Measurements from ENCODE around the gene OR2T11.
"Not testable (repeated sequence)": the region's sequence is repeated elsewhere in the genome, so short reads cannot be mapped to it uniquely, and the experiment has no call there.

Gene OR2T11

DNA sequence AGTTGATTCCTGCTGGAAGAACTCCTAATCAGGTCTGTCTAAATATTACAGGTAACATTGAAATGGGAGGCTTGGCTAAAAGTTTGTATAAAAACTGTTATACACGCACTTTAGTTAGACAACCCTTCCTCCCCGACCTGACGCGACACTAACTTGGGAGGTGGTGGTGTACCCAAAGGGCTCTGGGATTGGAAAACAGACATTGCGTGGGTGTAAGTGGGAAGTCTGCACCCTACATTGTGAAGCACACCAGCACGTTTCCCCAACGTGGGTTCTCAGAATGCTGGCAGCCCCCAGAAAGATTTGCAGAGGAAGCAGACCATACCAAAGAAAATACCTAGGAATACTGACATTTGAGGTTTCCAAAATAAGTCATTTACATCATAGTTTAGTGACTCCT lies 16.8 kb downstream of the OR2T11 start:
- DNase-seq, result no peak

DNA sequence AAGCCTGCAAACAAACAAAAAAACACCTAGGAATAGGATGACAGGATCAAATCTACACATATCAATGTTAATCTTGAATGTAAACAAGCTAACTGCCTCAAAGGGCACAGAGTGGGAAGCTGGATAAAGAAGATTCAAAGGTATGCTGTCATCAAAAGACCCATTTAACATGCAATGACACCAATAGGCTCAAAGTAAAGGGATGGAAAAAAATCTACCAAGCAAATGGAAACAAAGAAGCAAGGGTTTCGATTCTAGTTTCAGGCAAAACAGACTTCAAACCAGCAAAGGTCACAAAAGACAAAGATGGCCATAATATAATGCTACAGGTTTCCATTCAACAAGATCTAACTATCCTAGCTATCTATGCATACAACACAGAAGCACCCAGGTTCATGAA lies 21.1 kb downstream of the OR2T11 start:
- DNase-seq, result no peak

DNA sequence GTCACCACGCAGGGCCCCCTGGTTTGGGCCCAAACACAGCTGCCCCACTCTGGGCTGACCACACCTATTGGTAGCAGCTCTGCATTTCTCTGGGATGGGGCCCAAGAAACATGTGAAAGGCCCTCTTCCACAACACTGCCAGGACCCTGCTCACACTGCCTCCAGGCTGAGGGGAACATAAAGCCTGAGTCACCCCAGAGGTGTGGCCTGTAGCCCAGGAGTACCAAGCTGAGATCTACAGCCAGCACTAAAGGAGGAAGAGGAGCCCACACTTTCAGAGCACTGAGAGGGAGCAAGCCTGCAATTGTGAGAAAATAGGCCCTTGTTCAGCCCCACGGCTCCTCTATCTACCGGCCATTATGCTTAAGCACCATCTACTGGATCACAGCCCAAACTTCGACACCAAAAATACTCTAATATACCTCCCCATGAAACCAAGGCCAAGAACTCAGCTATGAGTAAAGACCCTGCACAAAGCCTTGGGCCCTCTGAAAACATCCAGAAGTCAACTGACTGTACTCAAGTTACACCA lies 22.9 kb downstream of the OR2T11 start:
- no peak for DNase-seq

DNA sequence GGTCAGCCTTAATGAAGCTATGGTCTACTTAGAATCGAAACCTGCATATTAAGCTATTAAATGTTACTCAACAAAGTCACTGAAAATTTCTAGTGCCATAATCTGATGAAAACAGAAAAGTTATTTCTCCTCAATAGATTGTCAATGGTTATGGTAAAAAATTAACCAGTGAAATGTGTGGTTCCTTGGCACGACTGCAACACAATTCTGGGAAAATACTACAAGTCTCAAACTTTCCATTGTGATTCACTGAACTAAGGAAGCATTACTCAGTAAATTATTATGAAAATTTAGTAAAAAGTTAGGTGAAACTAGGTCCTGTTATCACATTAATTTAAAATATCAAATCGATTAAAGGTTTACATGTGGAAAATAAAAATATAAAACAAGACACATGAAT lies 24.6 kb downstream of the OR2T11 start:
- no peak for DNase-seq

DNA sequence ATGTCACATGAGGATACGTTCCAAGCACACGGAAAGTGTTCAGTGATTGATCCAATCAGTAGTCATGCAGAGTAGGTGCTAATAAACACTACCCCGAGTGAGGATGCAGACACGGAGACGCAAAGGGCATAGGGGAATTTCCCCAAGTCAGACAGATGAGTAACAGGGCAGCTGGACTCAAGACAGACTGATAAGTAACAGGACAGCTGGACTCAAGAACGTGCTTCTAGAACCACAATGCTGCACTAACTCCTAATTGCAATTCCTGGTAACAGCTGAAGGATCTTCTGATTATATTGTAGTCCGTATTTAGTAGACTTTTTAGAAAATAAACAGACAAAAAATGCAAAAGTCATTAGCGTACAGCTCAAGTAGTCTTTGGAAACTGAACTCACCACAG lies 35.5 kb downstream of the OR2T11 start:
- DNase-seq, result no peak

DNA sequence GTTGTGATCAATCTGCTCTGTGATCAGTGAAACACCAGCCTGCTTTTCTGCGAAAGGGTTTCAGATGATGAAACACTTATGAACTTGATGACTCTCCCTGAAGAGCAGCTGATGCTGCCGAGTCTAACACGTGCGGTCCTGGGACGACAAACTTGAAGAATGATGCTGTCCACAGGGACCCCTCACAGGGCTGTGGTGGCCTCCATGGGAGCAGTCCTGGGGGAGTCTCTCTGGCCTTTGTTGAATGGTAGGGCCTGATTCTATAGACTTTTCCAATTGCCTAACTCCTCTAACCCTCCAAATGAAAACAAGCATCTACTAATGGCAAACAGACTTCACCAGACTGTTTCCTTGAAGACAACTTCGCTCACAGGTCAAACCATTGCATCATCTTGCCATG lies 37.3 kb downstream of the OR2T11 start, which contains the start of gene OR2T10:
Gene OR2T10, minus strand, starts transcription at position 112 of the 400 bp plus-strand sequence. CDS start 3,932 bp downstream, outside the sequence.
- no peak for DNase-seq

DNA sequence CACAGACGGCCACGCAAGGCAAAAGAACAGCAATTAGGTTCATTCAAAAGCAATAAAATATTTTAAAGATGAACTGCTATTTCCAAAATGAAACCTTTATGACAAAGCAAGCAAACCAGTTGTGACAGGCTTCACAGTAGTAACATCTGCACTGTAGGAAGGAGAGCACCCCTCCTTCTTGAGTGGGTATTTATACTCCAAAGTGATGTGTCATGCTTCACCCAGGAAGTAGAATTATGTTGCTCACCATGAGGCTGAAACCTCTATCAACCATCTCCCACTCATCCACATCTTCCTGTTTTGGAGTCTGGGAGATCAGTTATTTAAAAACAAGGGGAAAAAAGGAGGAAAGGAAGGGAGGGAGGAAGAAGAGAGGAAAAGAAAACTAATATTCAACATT lies 38.3 kb downstream of the OR2T11 start:
- DNase-seq, result no peak

DNA sequence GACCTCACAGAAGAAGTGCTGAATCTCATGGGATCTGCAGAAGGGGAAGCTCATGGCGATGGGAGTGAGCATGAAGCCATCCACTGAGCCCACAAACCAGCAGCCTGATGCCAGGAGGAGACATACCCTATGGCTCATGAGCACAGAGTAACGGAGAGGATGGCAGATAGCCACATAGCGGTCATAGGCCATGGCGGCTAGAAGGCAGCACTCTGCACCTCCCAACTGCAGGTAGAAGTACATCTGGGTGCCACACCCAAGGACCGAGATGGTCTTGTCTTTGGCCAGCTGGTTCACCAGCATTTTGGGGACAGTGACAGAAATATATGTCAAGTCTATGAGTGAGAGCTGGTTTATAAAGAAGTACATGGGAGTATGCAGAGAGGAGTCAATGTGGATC lies 41.7 kb downstream of the OR2T11 start:
- no peak for DNase-seq

DNA sequence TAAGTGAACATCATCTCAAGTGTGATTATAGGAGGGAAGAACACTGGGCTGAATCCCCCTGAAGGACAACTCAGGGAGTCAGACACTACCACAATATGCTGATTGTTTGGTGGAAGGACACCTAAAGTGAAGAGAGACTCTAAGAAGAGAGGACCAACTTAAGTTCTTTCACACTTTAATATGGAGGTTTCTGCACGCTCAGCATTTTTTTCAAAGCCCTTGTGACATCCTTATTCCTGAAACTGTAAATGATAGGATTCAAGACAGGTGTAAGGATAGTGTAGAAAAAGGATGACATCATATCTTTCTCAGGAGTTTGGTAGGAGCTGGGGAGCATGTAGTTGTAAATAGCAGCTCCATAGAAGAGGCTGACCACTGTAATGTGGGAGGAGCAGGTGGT lies 42.2 kb downstream of the OR2T11 start:
- no peak for DNase-seq

DNA sequence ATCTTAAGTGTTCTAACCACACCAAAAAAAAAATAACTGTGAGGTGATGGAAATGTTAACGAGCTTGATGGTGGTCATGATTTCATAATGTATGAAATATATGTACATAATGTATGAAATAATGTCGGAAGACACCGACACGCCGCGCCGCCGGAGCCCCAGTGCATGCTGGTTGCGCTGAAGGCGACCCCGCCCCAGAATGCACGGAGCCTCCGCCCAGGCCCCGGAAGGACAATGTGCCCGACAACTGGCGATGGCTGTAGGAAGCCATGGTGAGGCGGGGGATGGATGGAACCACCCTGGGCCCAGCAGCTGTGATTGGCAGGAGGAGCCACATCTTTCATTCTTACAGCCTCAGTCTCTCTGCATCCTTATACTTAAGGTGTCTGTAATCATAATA lies 44.8 kb downstream of the OR2T11 start:
- no peak for DNase-seq

DNA sequence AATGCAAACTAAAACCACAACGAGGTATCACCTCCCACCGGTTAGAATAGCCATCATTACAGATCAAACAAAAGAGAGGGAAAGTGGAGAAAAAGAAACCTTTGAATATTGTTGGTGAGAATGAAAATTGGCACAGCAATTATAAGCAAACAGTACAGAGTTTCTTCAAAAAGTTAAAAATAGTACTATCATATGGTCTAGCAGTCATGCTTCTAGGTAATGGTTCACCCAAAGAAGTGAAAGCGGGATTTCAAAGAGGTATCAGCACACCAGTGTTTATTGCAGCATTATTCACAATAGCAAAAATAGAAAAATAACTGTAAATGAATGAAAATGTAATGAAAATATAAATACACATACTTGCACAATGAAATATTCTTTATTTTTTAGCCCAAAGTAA lies 45.6 kb downstream of the OR2T11 start:
- no peak for DNase-seq

DNA sequence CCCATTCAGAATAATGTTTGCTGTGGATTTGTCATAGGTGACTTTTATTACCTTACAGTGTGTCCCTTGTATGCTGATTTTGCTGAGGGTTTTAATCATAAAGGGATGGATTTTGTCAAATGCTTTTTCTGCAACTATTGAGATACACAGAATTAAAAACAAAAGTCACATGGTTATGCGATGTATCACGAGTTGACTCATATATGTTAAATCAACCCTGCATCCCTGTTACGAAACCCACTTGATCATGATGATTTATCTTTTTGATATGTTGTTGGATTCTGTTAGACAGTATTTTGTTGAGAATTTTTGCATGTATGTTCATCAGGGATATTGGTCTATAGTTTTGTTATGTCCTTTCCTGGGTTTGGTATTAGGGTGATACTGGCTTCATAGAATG lies 49.6 kb downstream of the OR2T11 start:
- no peak for DNase-seq

DNA sequence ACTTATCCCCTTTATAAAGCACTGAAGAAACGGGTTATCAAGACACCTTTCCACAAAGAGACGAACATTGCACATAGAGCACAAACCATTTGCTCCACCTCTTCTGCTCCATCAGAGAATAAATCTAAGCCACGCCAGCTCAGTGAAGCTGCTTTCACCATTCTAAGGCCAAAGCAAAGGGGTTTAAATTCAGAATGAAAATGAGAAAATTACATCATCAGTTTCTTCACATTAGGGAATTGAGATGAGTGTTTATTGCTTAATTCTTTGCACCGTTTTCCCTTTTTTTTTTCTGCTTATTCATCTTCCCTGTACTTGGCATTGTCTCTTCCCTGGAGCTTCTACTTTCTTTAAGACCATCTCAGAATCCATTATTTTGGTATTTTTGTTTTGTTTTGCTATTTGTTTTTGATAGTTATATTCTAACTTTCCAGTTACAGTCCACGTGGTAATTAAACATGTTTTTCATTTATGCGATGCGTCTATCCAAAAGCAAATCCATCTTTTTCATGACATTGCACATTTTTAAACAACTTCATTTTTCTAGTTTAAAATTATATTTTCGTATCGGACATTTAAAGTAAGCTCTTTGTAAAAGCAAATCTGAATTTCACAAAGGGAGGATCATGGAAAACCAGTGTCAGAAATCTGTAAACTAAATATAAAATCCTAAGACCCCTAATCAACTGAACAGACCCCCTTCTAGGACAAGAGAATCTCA lies 58.5 kb downstream of the OR2T11 start:
- DNase-seq, result no peak

DNA sequence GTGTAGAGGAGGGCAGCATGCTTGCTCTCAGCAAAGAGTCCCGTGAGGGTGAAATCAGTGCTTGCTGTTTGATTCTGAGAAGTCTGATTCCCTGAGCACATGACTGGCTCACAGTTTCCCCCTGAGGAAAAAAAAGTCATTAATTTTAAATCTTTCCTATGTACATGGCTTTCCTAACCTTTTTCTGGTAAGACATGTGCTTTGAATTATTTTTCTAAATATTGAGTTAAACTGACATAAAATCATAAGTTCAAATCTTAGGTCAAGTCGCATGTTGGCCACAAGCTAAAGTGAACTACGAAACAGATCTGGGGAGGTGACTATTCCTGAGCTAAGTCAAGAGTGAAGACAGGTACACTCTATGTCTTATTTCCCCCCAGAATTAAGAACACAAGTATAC lies 60.2 kb downstream of the OR2T11 start, which contains the start of gene OR2T34:
Gene OR2T34, minus strand, starts transcription at position 101 of the 400 bp plus-strand sequence. Its CDS starts 0 bp downstream, at position 101.
- DNase-seq, result not testable (repeated sequence)

DNA sequence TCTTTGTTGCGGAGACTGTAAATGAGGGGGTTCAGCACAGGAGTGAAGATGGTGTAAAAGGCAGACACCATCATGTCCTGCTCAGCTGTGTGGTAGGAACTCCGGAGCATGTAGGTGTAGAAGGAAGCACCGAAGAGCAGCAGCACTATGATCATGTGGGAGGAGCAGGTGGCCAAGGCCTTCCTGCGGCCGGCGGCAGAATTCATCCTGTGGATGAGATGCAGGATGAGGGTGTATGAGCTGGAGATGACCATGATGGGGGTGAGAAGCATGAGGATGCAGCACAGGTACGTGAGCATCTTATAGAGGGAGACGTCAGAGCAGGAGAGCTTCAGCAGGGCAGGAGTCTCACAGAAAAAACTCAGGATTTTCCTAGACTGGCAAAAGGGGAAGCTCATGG lies 61.0 kb downstream of the OR2T11 start:
- not testable (repeated sequence) for DNase-seq
